Subcutaneous adipose tissue (tissue), 4 donors: ENCODE measurements around the gene LMCD1. TPM values are rescaled to one million over a fixed set of nuclear protein-coding genes. Genes with fewer than 3 reads are reported as not detected.

Experiments used
- total RNA-seq, 4 donors: library from RNA; depleted of rRNA; stranded (reverse); fragments of >200 nt; gene quantifications; one replicate each; pipeline ENCODE4 v1.1.0, GENCODE V29; 2016
- TF ChIP-seq, protein P1 (sequence below): fragments of 450-650 bp; IDR thresholded peaks from one replicate; pipeline ENCODE4 v1.5.1; 2016; ENCODE audit warnings: low read depth, mild to moderate bottlenecking, control low read depth, antibody characterized with exemption, moderate library complexity

Gene LMCD1
- total RNA-seq, 4 donors from 2014 or later = 211 to 464 (median 276) TPM

DNA sequence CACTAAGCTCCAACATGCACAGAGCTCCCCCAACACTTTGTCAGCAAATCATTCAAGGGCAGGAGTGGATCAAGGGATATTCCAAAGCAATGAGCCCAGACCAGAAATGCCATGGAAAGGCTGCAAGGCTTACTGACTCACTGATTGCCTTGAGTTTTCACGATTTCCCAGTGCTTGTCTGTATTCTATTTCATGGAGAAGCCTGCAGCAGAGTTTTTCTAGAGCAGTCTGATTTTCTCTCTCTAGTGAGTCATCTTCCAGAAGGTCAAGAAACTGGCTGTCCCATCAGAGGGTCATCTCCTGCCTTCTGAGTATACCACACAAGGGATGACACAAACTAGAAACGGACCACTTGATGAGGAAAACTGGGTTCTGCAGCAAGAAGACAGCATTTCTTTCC lies 16.5 kb downstream of the LMCD1 start:
- TF ChIP-seq, protein P1, sequence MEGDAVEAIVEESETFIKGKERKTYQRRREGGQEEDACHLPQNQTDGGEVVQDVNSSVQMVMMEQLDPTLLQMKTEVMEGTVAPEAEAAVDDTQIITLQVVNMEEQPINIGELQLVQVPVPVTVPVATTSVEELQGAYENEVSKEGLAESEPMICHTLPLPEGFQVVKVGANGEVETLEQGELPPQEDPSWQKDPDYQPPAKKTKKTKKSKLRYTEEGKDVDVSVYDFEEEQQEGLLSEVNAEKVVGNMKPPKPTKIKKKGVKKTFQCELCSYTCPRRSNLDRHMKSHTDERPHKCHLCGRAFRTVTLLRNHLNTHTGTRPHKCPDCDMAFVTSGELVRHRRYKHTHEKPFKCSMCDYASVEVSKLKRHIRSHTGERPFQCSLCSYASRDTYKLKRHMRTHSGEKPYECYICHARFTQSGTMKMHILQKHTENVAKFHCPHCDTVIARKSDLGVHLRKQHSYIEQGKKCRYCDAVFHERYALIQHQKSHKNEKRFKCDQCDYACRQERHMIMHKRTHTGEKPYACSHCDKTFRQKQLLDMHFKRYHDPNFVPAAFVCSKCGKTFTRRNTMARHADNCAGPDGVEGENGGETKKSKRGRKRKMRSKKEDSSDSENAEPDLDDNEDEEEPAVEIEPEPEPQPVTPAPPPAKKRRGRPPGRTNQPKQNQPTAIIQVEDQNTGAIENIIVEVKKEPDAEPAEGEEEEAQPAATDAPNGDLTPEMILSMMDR = no peak

- TF ChIP-seq, protein P1 = no peak
Measured at GRCh38 chr3:8519156-8519555, 17.5 kb downstream of the LMCD1 start.

GRCh38 chr3:8519774-8520448 lies 18.3 kb downstream of the LMCD1 start:
- TF ChIP-seq, protein P1 = no peak

GRCh38 chr3:8520816-8521403 lies 19.3 kb downstream of the LMCD1 start:
- TF ChIP-seq, protein P1 = no peak

- TF ChIP-seq, protein P1 = no peak
Measured at GRCh38 chr3:8523041-8523440, 21.4 kb downstream of the LMCD1 start.

DNA sequence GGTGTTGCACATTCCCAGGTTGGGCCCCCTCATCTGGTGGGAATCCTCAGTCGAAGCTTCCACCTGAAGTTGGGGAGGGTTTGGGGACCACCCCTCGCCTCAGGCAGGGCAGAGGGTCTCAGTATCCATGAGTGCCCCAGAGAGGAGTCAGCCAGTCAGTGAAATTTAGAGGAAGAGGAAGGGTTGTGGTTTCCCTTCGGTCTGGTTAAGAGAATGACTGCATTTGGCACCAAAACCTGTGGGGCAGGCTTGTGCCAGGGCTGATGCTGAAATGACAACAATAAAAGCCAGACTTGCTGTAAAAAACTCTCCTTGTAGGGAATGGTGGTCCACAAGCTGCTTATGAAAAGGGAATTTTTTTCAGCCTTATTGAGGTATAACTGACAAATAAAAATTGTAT lies 22.6 kb downstream of the LMCD1 start:
- TF ChIP-seq, protein P1 = no peak

GRCh38 chr3:8524656-8525399 lies 23.2 kb downstream of the LMCD1 start:
- TF ChIP-seq, protein P1 = no peak
